Activated CD4-positive, alpha-beta T cell treated with anti-CD3 and anti-CD28 coated beads, Interleukin-2, Interleukin-6, amounts not matched to agents 100 ng/mL and 50 ng/mL, durations not matched to agents 16 hours and 8 hours (primary cell): ENCODE measurements around the gene MAGI1.
"Not testable (repeated sequence)": the region's sequence is repeated elsewhere in the genome, so short reads cannot be mapped to it uniquely, and the experiment has no call there.

Source experiments
- DNase-seq: peaks from one replicate; pipeline ENCODE4 v3.0.0-alpha.2; 2020

MAGI1 gene

DNA sequence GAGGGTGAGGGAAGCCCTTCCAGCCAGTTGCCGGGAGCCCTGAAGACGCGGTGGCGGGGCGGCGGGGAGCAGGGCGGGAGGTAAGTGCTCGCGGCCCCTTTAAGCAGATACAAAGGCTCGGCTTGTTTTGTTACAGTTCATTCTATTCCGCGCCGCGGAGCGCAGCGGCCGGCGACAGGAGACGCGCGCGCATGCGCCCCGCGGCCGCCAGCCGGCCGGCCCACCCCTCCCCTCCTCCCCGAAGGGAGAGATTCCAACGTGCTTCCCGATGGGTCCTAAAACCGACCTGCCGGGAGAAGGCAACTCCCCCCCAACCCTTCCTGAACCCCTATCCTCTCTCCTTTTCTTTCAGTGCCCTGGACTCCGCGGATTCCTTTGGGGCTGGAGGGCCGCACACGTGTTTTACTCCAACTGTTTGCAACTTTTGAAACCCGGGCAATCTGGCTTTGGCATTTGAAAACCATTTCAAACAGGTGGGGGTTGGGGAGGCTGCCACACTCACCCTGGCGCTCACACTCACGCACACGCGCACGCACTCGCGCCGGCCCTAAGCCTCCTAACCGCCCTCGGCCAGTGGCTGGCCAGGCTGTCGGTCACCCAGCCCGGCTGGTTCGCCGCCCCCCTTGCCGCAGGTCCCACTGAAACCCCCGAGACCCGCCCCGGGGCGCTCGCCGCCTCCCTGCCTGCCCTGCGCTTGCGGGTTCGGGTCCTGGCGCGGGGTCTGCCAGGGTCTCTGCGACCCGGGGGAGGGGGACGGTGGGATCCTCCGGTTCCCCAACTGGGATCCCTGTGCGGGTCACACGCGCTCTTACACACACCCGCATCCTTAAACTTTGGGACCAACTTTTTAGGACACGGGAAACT is at the start of gene MAGI1:
Gene MAGI1 (minus strand): TSS at position 193 of the 864 bp plus-strand sequence. CDS start 610 bp downstream, outside the sequence.
- DNase-seq, result peak; percentile 76

GRCh38 chr3:66083784-66084213 is 45.1 kb upstream of the MAGI1 start:
- no peak for DNase-seq

DNA sequence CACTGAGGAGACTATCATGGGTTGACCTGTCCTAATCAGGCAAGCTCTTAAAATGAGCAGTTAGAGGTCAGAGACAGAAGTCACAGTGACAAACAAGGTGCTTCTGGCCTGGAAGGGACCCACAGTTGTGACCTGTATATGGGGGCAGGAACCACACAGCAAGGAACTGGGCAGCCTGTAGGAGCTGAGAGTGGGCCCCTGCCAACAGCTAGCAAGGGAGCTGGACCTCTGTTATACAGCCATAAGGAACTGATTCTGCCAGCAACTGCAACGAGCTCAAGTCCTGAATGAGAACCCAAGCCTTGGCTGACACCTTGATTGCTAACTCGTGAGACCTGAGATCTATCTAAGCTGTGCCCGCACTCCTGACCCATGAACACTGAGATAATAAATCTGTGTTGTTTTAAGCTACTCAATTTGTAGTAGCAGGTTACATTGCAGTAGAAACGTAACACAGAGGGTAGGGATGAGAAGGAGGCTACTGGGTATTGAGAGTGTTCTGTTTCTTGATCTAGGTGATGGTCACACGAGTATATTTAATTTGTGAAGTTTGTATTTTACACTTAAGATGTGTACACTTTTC is 44.5 kb upstream of the MAGI1 start:
- DNase-seq, result no peak

GRCh38 chr3:66082679-66083078 is 44.0 kb upstream of the MAGI1 start:
- DNase-seq, result no peak

DNA sequence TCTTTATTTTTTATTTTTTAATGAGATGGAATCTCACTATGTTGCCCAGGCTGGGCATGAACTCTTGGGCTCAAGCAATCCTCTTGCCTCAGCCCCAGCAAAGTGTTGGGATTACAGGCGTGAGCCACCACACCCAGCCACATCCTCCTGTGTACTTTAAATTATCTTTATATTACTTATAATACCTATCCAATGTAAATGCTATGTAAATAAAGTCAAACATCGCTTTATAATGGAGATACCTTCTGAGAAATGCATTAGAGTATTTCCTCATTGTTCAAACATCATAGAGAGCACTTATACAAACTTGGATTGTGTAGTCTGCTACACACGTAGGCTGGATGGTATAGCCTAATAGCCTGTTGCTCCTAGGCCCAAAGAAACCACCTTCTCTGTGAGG is 41.4 kb upstream of the MAGI1 start:
- DNase-seq, result no peak

DNA sequence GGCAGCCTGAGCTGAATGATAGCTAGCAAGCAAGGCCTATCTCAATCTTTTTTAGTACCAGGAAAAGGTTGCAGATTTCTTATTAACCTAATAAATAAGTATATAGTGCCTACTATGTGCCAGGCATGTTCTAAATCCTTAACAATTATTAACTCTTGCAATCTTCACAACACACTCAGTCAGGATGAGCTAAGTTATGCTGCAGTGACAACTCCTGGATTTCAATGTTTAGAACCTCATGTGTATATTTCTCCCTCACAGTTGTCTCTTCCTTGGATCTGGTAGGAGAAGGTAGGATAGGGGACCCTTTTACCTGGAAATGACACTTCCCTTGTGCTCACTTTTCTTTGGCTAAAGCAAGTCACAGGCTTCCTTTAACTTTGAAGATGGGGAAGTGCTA is 39.3 kb upstream of the MAGI1 start:
- no peak for DNase-seq

DNA sequence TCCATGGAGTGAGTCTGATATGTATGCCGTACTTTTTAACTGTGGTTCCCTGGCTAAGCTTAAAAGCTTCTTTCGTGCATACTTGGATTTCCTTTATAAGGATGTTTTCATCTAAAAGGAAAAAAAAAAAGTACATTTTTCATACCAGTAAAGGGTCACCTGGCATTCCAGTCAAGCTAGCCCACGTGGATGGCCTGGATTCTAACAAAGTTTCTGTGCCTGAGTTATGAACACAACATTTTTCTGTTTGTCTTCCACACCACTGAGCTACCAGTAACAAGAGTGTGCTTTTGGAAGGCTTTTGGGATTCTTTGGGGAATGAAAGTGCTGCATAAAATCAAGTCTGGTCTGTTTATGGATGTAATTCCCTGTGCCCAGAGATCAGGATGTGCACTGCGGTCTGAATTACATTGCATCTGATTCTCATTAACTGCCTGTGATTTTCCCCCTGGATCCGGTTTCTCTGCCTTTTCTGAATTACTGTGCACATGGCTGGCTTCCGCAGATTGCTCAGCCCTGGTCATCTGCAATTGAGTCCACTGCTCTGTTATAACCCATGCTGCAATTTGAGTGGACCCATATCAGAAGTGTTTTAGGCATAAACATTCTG is 38.2 kb upstream of the MAGI1 start:
- no peak for DNase-seq

- no peak for DNase-seq
Measured at GRCh38 chr3:66075281-66075680, 36.6 kb upstream of the MAGI1 start.

DNA sequence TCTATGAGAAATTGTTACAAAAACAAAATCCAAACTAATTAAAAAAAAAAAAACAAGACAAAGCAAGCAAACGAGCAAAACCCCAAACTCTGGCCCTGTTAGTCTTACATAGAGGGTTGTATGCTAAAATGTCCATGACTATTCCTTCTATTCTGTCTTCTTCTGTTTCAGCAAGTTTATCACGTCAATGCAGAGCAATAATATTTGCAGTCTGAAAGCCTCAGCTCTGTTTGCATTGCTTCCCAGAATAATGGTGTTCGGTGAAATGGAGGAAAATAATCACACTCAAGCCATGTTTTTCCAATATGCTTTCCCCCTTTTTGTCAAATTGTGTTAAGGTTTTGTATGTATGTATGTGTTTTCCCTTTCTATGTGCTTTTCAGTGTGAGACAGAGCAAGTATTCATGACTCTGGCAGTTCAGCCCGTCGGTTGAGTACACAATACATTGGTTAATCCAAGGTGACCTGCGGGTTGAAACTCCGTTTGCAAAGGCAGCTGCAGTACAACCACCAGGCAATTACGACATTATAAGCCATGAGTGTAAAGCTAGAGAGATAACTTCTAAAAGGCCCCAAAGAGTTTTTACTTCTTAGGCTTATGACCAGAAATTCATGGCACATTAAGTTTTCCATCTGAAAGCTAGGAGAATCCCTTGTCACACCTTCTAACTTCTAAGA is 34.9 kb upstream of the MAGI1 start:
- DNase-seq, result no peak

- DNase-seq, result no peak
Measured at GRCh38 chr3:66068255-66068654, 29.5 kb upstream of the MAGI1 start.

- DNase-seq, result no peak
Measured at GRCh38 chr3:66066963-66067617, 28.4 kb upstream of the MAGI1 start.

DNA sequence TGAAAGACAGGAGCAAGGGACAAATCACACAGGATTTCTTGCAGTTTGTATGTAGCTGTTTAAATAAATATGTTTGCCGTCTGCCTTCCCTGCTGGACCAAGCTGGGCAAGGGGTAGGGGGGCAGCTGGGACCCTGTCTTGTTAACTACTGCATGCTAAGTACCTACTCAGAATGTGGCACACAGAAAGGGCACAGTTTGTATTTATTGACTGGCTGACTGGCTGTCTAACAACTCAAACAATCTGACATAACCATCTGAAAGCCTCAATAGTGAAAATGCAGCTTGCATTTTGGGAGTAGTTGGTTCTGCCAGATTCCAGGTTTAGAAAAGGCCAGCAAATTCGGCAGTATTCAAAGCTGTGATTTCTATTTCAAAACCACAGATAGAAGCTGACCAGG is 16.6 kb upstream of the MAGI1 start:
- DNase-seq, result no peak

DNA sequence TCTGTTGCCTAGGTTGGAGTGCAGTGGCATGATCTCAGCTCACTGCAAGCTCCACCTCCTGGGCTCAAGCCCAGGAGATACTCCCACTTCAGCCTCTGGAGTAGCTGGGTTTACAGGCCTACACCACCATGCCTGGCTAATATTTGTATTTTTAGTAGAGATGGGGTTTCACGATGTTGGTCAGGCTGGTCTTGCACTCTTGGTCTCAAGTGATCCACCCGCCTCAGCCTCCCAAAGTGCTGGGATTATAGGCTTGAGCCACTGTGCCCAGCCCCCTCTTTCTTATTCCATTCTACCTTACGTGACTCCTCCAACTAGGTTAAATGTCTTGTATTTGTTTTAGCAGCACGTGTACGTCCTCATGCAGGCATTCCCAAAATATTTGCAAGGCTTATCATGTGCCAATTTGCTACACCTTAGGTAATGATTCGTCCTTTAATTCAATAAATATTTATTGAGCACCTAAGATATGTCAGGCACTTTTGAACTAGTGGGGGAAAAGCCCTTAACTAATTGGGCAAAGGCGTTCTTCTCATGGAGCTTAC is 14.9 kb upstream of the MAGI1 start:
- no peak for DNase-seq

- no peak for DNase-seq
Measured at GRCh38 chr3:66052721-66053549, 14.2 kb upstream of the MAGI1 start.

DNA sequence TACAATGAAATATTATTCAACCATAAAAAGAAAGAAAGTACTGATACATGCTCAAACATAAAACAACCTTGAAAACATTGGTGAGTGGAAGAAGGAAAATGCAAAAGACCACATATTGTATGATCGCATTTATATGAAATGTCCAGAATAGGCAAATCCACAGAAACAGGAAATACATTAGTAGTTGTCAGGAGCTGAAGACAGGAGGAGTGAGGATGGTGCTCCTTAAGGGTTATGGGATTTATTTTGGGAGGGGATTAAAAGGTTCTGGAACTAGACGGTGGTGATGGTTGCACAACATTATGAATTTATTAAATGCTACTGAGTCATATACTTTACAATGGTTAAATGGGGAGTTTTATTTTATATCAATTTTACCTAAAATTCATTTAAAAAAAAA is 12.1 kb upstream of the MAGI1 start:
- DNase-seq, result no peak

GRCh38 chr3:66048051-66048395 is 9.3 kb upstream of the MAGI1 start:
- DNase-seq, result no peak

DNA sequence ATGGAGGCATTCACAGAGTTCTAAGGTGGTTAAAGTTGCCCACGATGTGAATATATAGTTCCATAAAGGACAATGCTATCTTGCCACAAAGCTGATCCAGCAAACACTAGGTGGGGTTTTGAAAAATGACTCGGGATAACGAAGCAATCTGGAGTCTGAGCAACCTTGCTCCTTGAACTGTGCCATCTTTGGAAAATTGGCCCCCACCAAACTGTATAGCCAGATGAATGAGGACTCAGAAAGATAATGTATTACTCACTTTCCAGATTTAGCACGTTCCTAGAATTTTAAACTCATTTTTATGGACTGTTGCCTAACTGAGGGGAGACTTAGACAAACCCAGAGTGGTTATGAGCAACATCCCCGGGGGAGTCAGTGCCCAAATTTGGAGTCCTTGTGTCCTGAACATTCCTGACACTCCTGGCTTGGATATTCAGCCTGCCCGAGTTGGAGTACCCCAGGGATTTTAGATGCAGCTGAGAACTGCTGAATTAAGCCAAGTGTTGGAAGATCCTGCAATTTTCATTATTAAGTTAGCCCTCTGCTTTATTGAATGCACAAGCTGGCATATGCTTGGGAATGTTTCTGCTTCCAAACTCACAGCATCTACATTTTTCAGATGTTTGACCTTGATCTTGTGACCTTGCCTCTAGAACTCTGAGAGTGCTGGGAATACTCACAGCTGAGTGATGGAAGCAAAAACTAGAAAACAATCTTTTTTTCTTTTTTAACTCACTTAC is 8.8 kb upstream of the MAGI1 start:
- DNase-seq, result no peak

DNA sequence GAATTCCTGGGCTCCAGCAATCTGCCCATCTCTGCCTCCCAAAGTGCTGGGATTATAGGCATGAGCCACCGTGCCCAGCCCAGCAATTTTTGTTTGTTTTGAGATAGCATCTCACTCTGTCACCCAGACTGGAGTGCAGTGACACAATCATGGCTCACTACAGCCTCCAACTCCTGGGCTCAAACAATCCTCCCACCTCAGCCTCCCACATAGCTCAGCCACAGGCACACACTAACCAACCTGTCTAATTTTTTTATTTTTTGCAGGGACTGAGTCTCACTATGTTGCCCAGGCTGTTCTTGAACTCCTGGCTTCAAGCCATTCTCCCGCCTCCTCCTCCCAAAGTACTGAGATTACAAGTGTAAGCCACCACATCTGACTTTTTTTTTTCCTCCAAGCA is 7.6 kb upstream of the MAGI1 start:
- not testable (repeated sequence) for DNase-seq

DNA sequence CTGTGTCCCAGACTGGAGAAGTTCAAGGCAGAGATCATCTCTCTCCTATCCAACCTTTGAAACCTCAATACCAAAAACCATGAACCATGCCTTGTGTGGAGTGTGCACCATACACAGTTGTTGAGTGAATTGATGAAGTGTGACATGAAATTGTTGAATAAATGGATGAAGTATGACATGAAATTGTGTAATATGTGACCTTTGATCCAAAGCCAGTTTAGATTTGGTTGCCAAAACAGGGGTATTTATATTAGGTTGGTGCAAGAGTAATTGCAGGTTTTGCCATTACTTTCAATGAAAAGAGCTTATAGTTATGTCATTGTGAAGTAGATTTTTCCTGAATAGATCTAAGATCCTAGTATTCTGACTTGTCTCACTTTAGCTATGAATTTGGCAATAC is 3.1 kb upstream of the MAGI1 start:
- no peak for DNase-seq

- DNase-seq, result no peak
Measured at GRCh38 chr3:66041116-66041515, 2.4 kb upstream of the MAGI1 start.

- no peak for DNase-seq
Measured at GRCh38 chr3:66039590-66039887, 821 bp upstream of the MAGI1 start.
